Frontal cortex (tissue), 4 donors: Measurements from ENCODE around the gene JADE3. TPM values are rescaled to one million over a fixed set of nuclear protein-coding genes. Genes with fewer than 3 reads are reported as not detected.
A peak's percentile ranks its signal among the peaks of the same experiment; 100 is the strongest.

Experiments used
- DNase-seq, 2 donors: peaks; one replicate each; pipeline ENCODE4 v3.0.0; 2012; ENCODE audit warnings: low spot score in 2 of 2
- FAIRE-seq: peaks from 2 replicates; lab custom pipeline; 2012; peaks lifted over from hg19 to GRCh38; lab: Jason Lieb, UNC
- total RNA-seq: library from RNA; depleted of rRNA; stranded (reverse); fragments of >200 nt; gene quantifications from one replicate; pipeline ENCODE4 v1.2.3, GENCODE V29; 2014
- donor health status: control.
- donor health status: control.
- donor health status: control.

JADE3 gene
- total RNA-seq, 1 donor from 2014 or later: 10.2 TPM

DNA sequence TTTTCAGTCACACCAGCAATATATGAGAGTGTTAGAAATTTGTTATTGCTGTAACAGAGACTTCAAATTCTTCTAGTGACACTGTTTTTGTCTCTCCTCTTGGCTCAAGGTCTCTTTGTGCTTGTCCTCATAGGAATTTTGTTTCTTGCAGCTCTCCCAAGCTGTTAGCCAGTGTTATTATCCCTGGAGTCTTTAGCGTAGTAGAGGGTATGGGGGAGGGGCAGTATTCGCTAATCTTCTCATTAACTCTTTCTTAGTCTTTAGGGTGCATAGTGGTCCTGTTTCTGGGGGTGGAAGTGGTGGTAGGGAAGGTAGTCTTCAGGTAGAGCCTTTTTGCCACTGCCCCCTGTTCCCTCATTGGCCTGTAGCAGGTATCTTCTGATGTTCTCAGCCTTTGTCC is 79.4 kb downstream of the JADE3 start:
- no peak for DNase-seq

DNA sequence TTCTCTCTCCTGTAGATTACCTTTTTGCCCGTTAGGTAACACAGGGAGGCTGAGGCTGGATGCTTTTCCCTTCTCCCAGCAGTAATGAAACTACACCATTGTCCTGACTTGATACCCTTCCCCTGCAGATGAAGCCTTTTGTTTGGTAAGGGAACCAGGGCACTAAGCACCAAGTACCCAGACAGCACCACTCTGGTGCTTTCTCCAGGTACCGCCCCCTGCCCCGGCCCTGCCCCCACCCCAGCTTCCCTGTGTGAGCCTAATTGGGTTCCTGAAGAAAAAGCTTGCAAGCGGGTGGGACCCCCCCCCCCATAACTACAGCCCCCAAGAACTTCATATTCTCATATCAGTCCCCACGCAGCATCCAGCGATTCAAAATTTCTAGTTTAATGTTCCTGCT is 79.8 kb downstream of the JADE3 start:
- DNase-seq (no peak), FAIRE-seq (no peak)

More for the DNA sequence above, 79.4 kb downstream of the JADE3 start:
- no peak for FAIRE-seq

DNA sequence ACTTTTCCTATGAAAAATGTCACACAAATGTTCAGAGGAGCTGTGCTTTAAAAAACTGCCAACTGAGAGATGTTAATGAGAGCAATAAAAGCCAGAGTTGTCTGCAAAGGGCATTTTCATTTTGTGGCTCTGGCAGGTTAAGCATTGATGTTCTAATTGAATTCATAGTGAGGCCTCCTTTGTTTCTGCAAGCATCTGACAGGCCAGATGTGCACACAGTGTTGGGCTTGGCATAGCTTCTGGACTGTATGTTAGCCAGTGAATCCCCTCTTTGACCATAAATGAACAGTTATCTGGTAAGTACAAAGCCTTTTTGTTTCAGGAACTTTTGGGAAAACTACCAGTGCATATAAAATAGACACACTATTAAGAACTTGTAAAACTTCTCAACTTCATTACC is 81.9 kb downstream of the JADE3 start:
- no peak for FAIRE-seq
- DNase-seq: peak in 1 of 2 donors; percentile 9

DNA sequence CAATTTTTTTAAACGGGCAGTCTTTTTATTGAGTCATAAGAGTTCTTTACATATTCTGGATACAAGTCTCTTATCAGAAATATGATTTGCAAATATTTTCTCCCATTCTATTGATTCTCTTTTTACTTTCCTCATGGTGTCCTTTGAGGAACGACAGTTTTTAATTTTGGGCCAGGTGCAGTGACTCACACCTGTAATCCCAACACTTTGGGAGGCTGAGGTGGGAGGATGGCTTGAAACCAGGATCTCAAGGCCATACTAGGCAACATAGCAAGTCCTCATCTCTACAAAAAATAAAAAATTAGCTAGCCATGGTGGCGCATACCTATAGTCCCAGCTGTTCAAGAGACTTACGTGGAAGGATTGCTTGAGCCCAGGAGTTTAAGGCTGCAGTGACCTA is 99.9 kb downstream of the JADE3 start:
- FAIRE-seq (no peak), DNase-seq (no peak)

DNA sequence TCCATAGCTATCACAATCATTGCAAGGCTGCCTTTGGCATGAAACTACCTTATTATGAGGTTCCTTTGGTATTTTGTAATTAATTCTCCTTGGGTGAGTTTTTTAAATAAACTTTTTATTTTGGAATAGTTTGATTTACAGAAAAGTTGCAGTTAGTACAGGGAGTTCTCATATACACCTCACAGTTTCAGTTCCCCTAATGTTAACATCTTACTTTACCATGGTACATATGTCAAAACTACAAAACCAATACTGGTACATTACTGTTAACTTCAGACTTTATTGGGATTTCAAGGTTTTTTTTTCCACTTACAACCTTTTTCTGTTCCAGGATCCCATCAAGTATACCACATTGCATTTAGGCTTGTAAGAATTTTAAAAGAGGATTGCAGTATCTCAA is 114.0 kb downstream of the JADE3 start:
- DNase-seq (no peak), FAIRE-seq (no peak)

DNA sequence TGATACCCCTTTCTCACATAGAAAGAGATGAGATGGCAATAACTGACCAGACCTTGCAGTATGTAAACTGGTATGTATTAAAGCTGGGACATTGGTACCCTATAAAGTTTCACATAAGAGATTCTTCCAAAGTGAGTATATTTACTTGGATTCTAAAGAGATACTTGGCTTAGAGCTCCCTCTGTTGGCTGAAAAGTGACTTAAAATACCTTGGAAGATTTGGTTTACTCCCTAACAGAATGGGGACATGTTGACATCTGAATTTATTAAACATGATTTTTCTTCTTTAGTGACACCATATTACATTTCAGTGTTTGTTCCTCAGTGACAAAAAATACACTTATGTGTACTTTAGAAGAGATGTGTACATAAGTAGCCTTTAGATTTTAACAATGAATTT is 118.1 kb downstream of the JADE3 start:
- FAIRE-seq: peak; percentile 89
- peak; percentile 22 to 31 for DNase-seq

DNA sequence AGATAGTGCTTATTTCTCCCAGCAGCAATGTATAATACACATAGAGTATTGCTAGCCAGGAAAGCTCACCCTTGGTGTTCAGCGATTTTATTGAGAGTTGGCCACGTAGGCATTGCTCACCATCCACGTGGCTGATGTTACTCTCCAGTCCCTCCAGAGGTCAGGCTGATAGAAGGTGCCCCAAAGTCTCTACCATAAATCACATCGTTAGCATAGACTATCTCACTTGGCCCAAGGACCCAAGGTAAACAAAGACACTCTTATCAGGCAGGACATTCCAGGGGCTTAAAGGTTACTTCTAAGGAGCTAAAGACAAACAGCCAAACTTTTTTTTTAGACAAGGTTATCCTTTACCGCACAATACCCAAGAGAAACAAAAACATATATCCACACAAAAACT is 135.8 kb downstream of the JADE3 start:
- DNase-seq (no peak), FAIRE-seq (no peak)

DNA sequence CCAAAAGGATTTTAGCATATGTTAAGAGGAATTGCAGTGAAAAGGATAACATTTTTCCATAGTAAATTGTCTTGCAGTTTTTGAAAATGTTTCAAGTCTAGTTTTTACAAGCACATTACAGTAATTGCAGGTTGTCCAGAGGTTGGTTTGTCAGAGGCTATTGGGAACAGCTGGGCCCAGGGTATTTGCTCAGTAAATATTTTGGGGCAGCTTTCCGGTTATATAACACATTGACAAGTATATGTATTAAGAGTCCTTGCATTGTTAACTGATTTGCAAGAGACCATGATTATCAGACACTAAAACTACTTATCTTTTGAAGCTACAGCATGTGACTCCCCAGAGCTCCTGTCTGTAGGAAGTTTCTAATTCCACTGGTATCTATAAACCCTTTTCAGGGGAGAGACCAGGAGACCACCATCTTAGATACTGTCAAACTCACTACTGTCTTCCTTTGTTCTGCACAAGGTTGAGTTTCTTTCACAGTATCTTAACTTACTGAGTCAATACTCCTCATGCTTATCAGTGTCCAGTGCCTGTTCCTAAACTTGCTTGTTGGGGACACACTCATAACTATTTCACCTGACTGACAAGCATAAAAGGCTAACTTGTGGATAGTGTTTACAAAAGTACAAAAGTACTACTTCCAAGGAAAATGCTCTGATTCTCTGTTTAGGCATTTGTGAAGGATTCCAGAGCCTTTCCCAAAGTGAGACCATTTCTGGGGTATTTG is 147.1 kb downstream of the JADE3 start:
- FAIRE-seq: no peak

DNA sequence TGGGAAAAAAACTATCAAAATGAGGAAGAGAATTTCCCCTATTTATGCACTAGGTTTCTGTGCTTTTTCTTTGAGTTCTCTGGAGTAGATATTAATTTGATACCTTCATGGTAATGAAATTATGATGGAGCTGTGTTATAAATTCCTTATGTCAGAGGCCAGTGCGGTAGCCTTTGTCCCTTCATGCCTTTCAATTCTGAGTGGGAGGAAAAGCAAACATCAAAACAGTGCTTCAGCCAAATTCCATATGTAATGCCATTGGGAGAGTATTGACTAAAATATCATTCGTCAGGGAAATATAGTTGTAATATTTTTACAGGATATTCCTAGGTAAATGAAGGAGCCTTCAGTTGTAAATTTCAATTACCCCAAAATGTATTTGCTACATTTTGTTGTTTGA is 148.5 kb downstream of the JADE3 start:
- FAIRE-seq: no peak
- no peak for DNase-seq

More for the DNA sequence above, 147.1 kb downstream of the JADE3 start:
- DNase-seq: no peak

DNA sequence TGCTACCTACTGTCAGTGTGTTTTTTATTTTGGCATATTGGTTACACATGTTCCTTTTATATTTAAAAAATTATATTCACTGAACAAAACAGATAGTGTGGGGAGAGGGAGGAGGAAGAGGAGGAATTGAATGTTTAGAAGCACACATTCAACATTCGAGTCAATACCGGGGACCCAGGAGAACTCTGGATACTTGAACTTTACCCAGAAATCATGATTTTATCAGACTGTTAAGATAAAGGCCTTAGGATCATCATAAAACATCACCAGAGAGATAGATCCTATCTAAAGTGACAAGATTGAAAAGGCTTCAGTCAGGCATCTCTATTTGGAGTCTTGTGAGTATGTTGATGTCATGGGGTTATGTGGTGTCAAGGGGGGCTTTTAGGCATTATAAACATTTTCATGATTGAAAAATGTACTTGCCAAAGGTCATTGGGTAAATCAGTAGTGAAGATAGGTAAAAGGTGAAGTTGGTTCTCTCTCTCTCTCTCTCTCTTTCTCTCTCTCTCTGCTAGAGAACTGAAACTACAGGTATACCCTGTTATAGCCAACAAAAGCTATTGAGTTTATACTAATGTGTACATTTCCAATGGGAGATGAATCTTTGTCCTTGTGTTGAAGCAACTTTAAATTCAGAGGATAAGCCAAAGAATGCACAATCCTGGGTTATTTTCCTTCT is 149.2 kb downstream of the JADE3 start:
- no peak for FAIRE-seq
- no peak for DNase-seq

DNA sequence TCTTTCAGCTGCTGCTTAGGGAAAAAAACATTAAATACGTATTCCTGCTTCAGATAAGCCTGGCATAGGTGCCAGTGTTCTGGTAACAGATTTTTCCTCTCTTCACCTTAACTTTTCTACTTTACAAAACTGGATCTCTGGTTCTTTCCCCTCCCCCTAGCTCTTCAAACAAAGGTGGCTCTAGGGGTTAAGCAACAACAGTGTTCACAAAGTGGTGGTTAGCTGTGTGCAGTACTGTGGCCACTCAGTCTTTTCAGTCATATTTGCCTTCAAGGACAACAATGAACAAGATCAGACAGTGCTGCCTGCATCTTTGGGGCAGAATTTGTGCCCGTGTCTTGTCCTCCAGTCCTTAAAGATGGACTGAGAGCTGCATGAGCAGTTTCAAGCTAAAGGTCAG is 151.0 kb downstream of the JADE3 start:
- FAIRE-seq (no peak), DNase-seq (no peak)

DNA sequence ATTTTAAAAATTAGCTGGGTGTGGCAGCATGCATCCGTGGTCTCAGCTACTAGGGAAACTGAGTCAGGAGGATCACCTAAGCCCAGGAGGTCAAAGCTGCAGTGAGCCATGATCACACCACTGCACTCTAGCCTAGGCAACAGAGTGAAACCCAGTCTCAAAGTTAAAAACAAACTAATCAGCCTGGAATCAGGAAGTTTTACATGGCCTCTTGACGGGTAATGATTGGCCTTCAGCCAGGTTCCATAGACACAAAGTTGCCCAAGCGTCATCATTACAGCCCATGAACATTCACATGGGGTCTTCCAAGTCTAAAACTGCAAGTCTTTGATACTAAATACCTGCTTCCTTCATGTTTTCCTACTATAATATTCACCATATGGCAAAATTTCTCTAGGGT is 156.0 kb downstream of the JADE3 start:
- FAIRE-seq (no peak), DNase-seq (no peak)

DNA sequence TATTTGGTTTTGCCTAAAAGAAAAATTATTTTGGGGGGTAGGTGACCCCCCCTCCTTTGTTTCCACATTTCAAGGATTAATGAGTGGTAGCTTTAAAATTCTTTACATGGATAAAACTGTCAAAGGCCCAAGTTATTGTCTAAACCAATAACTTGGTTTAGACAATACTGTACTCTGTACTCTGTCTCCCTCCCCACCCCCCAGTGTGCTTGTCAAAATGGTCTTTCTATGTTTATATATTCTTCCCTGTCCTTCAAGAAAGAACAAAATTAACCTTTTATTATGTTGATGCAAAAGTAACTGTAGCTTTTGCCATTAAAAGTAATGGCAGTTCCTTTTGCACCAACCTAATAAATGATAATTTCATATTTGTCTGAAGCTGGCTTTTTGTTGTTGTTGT is 156.5 kb downstream of the JADE3 start:
- no peak for DNase-seq
- FAIRE-seq: no peak

DNA sequence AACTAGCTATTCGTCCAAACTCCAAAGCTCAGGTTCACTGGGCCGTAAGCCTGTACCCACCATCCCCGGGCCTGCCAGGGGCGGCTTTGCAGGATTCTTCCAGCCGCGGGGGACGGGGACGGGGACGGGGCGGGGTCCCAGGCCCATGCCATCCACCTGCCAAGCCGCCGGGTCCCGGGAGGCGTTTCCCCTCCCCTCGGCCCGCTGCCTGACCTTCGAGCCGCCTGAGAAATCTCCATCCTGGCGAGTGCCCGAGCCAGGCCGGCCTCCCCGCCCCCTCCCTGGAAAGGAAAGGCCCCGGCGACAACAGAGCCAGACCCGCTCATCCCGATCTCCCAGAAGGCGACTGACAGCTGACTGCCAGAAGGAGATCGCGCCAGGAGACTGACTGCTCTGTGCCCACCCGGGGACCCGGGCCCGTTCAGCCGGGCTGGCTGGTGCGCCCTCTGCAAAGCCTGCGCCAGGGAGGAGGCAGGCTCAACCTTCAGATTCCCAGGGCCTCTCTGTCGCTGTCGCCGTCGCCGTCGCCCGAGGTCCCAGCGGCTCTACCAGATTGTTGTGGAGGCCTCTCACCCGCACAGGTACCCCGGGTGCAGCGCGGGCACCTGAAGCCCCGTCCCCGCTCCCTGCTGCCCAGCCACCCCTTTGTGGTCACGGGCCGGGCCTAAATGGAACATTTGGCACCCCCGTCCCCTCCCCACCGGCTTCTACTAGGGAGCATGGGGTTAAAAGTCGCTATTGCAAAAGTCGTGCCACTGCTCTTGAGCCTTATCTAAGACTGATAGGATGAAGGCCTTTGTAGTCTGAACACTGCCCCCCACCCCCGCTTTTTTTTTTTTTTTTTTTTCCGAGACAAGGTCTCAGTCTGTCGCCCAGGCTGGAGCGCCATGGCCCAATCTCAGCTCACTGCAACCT is 166.2 kb downstream of the JADE3 start, which contains the start of gene RGN:
RGN (plus strand) TSS at position 315 of the 915 bp plus-strand sequence. CDS start 2,702 bp downstream, outside the sequence.
- DNase-seq (peak in 1 of 2 donors; percentile 18), FAIRE-seq (no peak)

DNA sequence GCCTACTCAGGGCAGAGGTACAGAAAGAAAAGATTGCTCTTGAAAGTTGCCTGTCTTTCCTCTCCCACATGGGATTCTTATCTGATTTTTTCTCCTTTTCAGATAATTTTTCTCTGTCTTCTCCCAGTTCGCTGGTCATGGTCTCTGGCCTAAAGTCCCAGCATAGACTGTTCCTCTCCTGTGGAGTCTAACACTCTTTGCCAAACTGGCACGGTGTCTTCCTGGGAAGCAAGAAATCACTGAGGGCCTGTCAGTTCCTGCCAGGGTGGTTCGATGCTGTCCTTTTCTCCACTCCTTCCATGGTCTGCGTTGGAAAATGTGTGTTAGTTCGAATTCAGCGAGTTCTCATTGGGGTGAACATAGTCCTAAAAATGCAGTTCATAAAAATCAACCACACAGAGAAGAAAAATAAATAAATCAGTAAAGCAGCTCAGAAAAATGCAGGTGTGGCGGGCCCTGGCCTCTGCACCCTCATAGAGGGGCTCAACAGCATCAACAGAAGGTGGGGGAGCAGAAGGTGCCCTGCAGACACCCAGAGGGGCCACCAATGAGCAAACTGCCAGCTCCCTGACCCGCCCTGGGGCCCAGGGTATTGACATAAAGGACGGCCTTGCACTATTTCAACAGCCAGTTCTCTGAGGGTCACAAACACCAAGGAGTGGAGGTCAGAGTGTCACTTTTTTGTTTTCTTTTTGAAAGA is 168.1 kb downstream of the JADE3 start:
- FAIRE-seq (no peak), DNase-seq (no peak)

DNA sequence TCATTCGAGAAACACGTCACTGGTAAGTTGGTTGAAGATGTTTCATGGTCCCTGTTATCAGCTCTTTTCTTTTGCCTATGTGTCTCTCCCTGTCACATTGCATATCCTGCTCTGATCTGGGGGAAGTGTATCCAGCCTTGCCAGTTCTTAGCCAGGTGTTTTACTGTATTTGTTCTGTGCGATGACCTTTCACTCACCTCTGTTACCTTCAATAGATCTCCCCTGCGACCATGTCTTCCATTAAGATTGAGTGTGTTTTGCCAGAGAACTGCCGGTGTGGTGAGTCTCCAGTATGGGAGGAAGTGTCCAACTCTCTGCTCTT is 168.7 kb downstream of the JADE3 start:
- DNase-seq (no peak), FAIRE-seq (no peak)

DNA sequence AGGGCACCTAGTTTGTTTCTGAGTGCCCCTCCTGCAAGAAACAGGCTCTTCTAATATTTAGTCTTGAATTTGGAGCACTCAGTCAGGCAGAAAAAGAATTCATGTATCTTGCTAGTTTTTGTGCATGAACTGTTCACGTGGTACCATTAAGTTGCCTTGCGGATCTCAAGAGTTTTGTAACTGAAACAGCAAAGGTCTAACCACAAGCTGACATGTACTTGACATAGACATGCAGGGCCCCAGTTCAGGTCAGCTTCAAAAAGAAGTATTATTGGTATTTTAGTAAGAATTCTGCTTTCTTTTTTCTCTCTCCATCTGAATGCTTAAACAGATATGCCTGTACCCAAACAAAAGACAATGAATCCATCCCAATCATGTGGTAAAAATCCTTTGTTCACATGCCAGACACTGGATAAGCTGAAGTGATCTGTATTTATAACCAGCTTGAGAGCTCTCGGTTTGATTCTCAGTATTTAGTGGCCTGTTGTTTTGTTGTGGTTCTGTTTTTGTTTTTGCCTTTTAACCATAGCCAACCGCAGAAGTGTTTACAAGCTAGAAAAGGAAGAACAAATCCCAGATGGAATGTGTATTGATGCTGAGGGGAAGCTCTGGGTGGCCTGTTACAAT is 179.0 kb downstream of the JADE3 start:
- no peak for FAIRE-seq

DNA sequence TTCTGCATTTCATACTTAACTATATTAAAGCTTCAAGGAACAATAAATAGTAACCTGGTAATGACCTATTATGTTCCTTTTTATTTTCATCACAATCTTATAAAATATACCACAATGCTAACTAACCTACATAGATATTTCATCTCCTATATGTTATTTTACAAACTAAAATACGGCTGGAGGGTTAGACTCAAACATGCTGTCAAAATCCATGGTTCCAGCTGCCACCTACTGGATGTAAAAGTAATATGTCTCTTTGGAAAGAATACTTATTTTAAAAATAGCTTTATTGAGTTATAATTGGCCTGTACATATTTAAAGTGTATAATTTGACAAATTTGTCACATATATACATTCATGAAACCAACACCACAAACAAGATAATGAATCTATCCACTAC is 181.0 kb downstream of the JADE3 start:
- FAIRE-seq (peak; percentile 51), DNase-seq (no peak)

More for the DNA sequence above, 179.0 kb downstream of the JADE3 start:
- DNase-seq: no peak

DNA sequence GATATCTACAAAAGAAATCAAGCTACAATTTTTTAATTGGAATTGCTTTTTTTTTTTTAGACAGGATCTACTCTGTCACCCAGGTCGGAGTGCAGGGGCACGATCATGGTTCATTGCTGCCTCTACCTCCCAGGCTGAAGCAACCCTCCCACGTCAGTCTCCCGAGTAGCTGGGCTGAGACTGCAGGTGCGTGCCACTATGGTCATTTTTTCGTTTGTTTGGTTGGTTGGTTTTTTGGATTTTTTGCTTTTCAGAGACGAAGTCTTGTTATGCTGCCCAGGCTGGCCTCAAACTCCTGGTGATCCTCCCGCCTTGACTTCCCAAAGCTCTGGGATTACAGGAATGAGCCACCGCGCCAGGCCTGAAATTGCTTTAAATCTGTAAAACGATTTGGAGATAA is 181.6 kb downstream of the JADE3 start:
- DNase-seq (no peak), FAIRE-seq (no peak)

DNA sequence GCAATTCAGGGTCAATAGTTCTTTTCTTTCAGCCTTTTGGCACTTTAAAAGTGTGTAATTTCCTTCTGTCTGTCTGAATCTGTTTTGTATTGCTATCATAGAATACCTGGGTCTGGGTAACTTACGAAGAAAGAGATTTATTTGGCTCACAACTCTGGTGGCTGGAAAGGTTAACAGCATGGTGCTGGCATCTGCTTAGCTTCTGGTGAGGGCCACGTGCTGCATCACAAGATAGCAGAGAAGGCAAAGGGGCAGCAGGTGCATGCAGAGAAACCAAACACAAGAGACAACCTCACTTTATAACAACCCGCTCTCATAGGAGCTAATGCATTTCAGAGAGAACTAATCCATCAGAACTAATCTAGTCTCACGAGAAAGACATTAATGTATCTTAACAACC is 184.8 kb downstream of the JADE3 start:
- FAIRE-seq: no peak

More for the DNA sequence above, 184.8 kb downstream of the JADE3 start:
- no peak for DNase-seq
